Skin epidermis (tissue), 12 donors: ENCODE results near the gene AMBP.
"Not testable (repeated sequence)": the region's sequence is repeated elsewhere in the genome, so short reads cannot be mapped to it uniquely, and the experiment has no call there.

Experiments used
- H3K27ac ChIP-seq, 21 experiments: fragments of 200-600 bp; sonication (generic) in 11 of 21; one replicate each; pipeline ENCODE4 v1.5.0; 2020; ENCODE audit warnings: mild to moderate bottlenecking in 3 of 21, inconsistent platforms in 2 of 21, moderate library complexity in 2 of 21
- H3K4me3 ChIP-seq, 7 experiments: fragments of 200-600 bp; sonication (generic) in 2 of 7; one replicate each; pipeline ENCODE4 v1.5.0; 2020; ENCODE audit warnings: inconsistent platforms in 2 of 7, mild to moderate bottlenecking in 2 of 7, moderate library complexity in 1 of 7

AMBP gene

DNA sequence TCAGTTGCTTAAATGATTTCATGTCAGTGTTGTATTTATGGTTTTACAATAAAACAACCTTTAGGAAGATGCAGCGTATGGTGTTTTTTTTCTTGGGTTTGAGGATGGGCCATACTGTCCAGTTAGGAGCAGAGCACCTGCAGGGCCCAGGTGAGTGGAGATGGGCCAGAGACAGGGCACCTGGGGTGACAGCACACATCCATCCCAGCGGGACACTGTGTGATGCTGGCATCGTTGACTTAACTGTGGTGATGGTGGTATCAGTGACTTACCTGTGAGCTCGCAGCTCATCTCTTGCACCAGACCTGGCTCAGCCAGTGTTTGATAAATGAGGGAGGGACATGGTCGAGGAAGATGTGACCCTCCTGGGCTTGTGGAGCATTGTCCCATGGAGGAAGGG, 21.6 kb downstream of the AMBP start:
- H3K4me3 ChIP-seq: no peak overlapping the region
- no peak overlapping the region for H3K27ac ChIP-seq

GRCh38 chr9:114055894-114056293, 22.2 kb downstream of the AMBP start:
- Histone ChIP-seq H3K4me3 (no peak overlapping the region), H3K27ac (no peak overlapping the region)

DNA sequence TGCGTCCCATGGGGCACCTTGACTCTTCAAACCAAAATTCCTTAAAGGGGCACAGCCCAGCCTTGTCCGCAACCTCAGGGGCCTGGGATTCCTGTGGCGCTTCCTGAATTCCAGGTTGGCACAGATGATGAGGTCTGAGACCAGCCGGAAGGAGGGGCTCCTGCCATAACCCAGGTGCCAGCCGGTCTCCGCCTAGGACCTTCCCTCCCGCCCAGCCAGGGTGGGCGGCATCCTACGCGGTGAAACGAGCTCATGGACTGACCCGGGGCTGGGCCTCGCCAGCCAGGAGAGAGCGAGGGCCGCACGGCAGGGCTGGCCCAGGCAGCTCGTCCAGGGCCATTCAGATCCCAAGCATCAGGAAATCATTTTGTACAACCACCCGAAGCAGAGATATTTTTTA, 23.0 kb downstream of the AMBP start:
- Histone ChIP-seq H3K4me3 (no peak overlapping the region), H3K27ac (no peak overlapping the region)

DNA sequence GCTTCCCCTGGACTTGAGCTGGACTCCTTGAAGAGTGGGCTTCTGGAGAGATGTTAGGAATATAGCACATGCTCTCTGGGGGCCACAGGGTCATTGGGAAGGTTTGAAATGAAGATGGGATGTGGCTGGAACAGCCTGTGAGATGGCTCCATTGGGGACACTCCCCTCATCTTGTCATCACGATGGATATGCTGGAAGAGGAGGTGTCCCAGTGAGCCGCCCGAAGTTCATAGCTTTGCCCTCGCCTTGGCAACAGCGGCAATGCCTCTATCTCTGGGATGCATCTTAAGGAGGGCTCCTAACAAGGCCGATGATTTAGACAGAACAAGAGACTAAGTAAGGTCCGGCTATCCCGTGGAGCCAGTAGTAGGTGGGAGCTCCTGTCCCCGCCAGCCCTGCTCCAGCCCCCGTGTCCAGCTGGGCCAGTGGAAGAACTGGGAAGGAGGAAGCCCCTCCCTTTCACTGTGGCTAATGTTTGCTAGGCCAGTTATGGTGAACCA, 23.9 kb downstream of the AMBP start:
- H3K27ac ChIP-seq: no peak overlapping the region
- no peak overlapping the region for H3K4me3 ChIP-seq

DNA sequence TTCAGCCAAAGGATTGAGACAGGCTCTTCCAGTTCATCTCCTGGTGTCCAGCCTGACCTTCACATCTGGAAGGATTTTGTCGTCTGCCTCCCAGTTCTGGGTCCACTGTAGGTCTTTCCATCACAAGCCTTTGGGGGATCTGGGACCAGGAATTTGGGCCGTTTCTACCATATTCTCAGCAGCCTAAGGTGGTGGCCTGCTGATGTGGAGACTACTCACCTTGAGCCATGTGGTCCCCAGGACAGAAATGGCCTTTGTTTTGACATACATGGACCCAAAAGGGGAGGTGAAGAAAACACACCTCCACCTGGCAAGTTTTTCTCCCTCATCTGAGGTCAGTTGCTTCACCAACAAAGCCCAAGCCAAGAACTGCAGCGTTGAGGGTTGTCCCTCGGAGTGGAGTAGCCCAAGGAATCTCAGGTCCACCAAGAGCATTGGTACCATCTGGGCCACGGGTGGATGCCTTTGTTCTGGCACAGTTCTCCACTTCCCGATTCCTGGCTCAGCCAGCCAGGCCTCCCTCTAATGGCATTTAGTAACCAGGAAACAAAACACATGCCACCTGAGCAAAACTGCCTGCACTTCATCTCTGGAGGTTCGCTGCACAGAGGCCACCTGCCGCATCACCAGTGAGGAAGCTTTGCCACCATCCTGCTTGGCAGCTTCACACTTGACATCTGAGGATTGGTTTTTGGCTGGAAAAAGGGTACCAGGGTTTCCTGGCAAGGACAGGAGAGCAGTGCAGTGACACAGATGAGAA, 24.7 kb downstream of the AMBP start:
- Histone ChIP-seq H3K27ac (no peak overlapping the region), H3K4me3 (no peak overlapping the region)

GRCh38 chr9:114051706-114052105, 26.4 kb downstream of the AMBP start:
- H3K4me3 ChIP-seq: no peak overlapping the region
- no peak overlapping the region for H3K27ac ChIP-seq

- Histone ChIP-seq H3K4me3 (no peak overlapping the region), H3K27ac (no peak overlapping the region)
Observed at GRCh38 chr9:114051281-114051680, 26.8 kb downstream of the AMBP start.

DNA sequence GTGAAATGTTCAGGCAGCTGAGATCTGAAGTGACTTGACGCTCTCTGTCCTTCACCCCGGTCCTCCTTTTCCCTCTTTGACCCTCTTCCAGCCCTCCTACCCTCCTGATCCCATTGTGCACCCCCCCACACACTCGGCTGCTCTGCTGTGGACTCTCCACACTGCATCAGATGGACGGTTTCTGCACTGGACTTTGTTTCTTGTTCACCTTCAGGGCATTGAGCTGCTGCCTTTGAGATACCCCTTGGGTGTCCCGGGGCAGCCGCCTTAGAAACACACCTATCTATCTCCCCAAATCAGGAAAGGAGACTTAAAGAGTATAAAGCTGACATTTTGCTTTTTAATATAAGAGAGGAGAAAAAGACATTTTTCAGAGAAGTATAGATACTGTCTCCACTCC, 27.5 kb downstream of the AMBP start:
- H3K4me3 ChIP-seq: no peak overlapping the region
- H3K27ac ChIP-seq: no peak overlapping the region

GRCh38 chr9:114050226-114050568, 27.9 kb downstream of the AMBP start:
- no peak overlapping the region for H3K4me3 ChIP-seq
- H3K27ac ChIP-seq: no peak overlapping the region

GRCh38 chr9:114049441-114050225, 28.5 kb downstream of the AMBP start:
- H3K27ac ChIP-seq: no peak overlapping the region
- no peak overlapping the region for H3K4me3 ChIP-seq

GRCh38 chr9:114048533-114049415, 29.3 kb downstream of the AMBP start:
- Histone ChIP-seq H3K4me3 (no peak overlapping the region), H3K27ac (no peak overlapping the region)

DNA sequence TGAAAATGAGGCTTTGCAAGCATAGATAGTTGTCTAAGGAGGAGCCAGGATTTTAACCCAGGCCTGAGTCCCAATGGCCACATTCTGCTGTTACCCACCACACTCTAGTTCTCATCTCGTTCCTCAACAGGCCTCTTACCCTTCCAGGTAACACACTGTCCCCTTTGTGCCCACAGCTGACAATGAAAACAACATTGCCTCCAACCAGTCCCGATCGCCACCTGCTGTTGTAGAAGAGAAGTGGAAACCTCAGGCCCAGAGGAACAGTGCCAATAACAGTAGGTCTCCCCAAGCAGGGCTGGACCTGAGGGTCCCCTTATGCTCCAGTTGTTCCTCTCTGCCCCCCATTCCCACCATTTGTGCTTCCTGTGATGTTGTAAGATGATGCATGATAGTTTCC, 30.4 kb downstream of the AMBP start:
- Histone ChIP-seq H3K27ac (no peak overlapping the region), H3K4me3 (no peak overlapping the region)

- no peak overlapping the region for H3K4me3 ChIP-seq
- no peak overlapping the region for H3K27ac ChIP-seq
Observed at GRCh38 chr9:114046875-114047274, 31.2 kb downstream of the AMBP start.

DNA sequence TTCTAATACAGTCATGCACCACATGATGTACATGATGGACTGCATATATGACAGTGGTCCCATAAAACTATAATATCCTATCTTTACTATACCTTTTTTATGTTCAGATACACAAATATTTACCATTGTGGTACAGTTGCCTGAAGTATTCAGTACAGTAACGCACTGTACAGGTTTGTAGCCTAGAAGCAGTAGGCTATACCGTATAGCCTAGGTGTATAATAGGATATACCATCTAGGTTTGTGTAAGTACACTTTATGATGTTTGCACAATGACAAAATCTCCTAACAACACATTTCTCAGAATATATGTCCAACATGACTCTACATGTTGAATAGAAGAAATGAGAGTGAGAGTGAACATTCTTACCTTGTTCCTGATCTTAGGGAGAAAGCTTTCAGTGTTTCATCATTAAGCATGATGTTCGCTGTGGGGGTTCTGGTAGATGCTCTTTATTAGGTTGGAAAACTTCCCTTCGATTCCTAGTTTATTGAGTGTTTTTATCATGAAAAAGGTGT, 31.8 kb downstream of the AMBP start:
- H3K27ac ChIP-seq: no peak overlapping the region
- no peak overlapping the region for H3K4me3 ChIP-seq

- H3K27ac ChIP-seq, H3K4me3 ChIP-seq: not testable (repeated sequence)
Observed at GRCh38 chr9:114043660-114044059, 34.4 kb downstream of the AMBP start.

GRCh38 chr9:114039484-114039883, 38.6 kb downstream of the AMBP start:
- no peak overlapping the region for H3K27ac ChIP-seq
- H3K4me3 ChIP-seq: no peak overlapping the region

- H3K27ac ChIP-seq: no peak overlapping the region
- H3K4me3 ChIP-seq: no peak overlapping the region
Observed at GRCh38 chr9:114038724-114039313, 39.3 kb downstream of the AMBP start.

DNA sequence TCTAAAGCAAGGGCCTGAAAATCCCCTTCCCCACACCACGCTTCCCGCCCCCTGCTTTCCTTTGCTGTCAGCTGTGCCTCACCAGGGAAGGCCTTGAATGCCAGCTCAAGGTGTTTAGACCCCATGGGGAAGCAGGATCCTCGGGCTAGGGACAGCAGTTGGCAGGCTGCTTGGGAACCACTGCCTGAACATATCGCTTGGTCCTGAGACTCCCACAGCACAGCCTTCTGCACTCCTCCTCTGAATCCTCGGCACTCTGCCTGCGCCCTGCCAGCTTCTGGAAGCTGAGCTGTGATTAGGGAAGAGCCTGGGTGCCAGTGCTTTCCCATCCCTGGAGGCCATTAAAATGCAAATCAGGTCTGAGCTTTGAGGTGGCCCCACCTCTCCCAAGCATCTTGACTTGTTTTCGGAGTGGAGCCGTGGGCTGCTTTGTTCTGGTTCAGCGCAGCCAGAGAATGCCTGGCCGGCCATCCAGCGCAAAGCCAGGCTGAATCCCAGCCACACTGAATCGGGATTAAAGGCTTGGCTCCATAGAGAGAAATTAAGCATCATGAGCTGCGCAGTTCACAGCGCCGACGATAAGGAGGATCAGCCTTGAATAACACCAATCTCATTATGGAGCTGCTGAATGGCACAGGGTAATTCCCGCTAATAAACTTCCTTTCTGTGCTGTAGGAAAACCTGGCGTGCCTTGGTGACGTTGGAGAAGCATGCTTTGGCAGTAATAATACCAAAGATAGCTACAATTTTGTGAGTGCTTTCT, 40.0 kb downstream of the AMBP start:
- H3K27ac ChIP-seq: peak overlapping the region in 1 of 21 experiments; percentile 31

GRCh38 chr9:114037249-114037648, 40.9 kb downstream of the AMBP start:
- H3K27ac ChIP-seq: no peak overlapping the region
- no peak overlapping the region for H3K4me3 ChIP-seq

More for the DNA sequence above, 40.0 kb downstream of the AMBP start:
- H3K4me3 ChIP-seq: no peak overlapping the region
